Neural cell (in vitro differentiated cells): ENCODE data around the gene CDCA8.

Source experiments
- EZH2 ChIP-seq: fragments of 200-600, 300-800 bp; shearing (Covaris generic), sonication (generic); IDR thresholded peaks from 2 replicates; pipeline ENCODE4 v1.6.1; 2014; ENCODE audit warnings: antibody characterized with exemption, low read length, borderline replicate concordance, mild to moderate bottlenecking; ENCODE audit not compliant: insufficient read depth, poor library complexity, severe bottlenecking
- TAF1 ChIP-seq: IDR thresholded peaks from 2 replicates; pipeline ENCODE4 v1.6.1; 2012; ENCODE audit warnings: low read depth
- TF ChIP-seq, protein P1 (sequence below): fragments of 450-650 bp; IDR thresholded peaks from 2 replicates; pipeline ENCODE4 v1.5.1; 2014; ENCODE audit warnings: antibody characterized with exemption, mild to moderate bottlenecking, moderate library complexity; ENCODE audit not compliant: poor library complexity, severe bottlenecking

DNA sequence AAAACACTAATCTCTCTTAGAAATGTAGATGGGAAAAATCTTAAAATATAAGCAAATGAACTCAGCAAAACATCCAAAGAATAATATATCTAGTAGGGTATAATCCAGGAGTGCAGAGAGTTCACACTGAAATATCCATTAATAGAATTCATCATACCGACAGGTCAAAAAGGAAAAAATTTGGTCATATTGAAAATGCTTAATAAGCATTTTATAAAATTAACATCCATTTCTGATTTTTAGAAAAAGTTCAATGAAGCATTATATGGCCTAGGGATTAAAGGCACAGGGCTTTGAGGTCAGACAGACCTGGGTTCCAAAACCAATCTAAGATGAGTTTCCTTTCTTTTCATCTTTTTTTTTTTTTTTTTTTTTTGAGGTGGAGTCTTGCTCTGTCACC, 56.2 kb downstream of the CDCA8 start:
- TF ChIP-seq, protein P1, sequence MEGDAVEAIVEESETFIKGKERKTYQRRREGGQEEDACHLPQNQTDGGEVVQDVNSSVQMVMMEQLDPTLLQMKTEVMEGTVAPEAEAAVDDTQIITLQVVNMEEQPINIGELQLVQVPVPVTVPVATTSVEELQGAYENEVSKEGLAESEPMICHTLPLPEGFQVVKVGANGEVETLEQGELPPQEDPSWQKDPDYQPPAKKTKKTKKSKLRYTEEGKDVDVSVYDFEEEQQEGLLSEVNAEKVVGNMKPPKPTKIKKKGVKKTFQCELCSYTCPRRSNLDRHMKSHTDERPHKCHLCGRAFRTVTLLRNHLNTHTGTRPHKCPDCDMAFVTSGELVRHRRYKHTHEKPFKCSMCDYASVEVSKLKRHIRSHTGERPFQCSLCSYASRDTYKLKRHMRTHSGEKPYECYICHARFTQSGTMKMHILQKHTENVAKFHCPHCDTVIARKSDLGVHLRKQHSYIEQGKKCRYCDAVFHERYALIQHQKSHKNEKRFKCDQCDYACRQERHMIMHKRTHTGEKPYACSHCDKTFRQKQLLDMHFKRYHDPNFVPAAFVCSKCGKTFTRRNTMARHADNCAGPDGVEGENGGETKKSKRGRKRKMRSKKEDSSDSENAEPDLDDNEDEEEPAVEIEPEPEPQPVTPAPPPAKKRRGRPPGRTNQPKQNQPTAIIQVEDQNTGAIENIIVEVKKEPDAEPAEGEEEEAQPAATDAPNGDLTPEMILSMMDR, result no peak
- TF ChIP-seq TAF1 (no peak), EZH2 (no peak)
